Measurements from ENCODE around the gene PGBD2. TPM values are rescaled to one million over a fixed set of nuclear protein-coding genes. Genes with fewer than 3 reads are reported as not detected.

Gene PGBD2
- total RNA-seq, 1 donor from 2014 or later: 10.8 TPM

DNA sequence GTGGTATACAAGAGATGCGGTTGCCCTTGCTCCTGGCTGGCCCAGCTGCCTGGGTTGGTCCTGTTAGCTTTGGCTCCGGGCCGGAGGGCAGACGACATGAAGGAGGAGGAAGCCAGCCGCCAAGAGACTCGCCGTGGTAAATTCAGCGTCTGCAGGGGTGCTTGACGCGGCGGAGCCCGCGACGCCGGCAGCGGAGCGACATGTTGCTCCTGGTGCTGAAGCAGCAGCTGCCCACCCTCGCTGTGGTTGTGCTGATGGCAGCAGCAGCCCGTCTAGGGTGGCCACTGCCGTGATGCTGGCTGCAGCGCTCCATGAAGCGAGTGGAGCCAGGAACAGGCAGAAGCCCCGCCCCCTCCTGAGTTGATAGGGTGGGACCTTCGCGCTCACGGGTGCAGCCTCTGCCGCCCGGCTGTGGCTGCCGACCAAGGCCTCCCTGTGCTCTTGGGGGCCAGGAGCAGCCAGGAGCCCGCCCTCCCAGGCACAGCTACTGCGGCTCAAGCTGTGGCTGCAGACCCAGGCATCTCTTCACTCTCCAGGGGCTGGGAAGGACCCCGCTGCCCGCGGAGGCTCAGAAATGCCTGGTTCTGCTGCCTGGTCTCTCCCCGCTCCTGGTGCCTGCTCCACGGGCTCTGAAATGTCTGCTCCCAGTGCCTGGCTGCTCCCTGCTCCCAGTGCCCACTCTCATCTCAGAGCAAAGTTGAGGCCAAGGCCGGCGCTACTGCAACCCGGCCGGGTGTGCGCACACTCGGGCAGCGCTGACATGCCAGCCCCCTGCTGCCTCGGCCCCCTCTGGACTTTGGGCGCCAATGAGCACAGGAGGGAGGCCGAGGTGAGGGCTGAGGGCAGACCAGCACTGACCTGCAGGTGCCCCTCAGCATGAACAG is 42.8 kb upstream of the PGBD2 start:
- no peaks in the 10 kb centered on the region for H3K36me3 Mint-ChIP-seq (ENCODE audit: low read depth)
- H3K27me3 Mint-ChIP-seq (ENCODE audit: low read depth): peaks cover 43% of the 10 kb centered on the region
- TF ChIP-seq, protein P1, sequence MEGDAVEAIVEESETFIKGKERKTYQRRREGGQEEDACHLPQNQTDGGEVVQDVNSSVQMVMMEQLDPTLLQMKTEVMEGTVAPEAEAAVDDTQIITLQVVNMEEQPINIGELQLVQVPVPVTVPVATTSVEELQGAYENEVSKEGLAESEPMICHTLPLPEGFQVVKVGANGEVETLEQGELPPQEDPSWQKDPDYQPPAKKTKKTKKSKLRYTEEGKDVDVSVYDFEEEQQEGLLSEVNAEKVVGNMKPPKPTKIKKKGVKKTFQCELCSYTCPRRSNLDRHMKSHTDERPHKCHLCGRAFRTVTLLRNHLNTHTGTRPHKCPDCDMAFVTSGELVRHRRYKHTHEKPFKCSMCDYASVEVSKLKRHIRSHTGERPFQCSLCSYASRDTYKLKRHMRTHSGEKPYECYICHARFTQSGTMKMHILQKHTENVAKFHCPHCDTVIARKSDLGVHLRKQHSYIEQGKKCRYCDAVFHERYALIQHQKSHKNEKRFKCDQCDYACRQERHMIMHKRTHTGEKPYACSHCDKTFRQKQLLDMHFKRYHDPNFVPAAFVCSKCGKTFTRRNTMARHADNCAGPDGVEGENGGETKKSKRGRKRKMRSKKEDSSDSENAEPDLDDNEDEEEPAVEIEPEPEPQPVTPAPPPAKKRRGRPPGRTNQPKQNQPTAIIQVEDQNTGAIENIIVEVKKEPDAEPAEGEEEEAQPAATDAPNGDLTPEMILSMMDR (conservative IDR thresholded peaks at IDR 0.05): no peak
- H3K27ac Mint-ChIP-seq (ENCODE audit: unreplicated experiment): no peak overlapping the region
- DNase-seq (ENCODE audit: low read depth, low spot score): peak; percentile 73
- no peaks in the 10 kb centered on the region for H3K9me3 Mint-ChIP-seq
- peaks cover 27% of the 10 kb centered on the region for H3K4me1 Mint-ChIP-seq
- peak overlapping the region; percentile 86 for H3K4me3 Mint-ChIP-seq

DNA sequence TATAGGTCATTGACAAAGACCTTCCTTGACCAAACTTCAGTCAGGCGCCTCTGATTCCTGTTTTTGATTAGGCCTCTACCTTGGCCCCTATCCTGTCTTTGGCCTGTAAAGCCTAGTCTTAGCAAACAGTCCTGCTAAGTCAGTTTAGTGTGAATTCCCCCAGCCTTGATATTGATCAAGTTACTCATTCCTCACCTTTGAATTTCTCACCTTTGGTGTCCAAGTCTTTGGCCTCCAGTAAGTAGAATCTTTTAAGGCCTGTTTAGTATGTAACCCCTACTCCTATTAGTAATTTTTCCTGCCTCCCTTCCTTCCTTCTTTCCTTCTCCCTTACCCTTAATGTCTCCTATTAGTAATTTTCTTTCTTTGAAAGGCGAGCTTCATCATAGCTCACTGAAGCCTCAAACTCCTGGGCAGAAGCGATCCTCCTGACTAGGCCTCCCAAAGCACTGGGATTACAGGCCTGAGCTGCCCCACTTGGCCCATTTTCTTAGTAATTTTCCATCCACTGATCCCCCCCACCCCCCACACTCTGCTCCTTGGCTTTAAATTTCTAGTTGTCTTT is 34.1 kb upstream of the PGBD2 start:
- TF ChIP-seq, protein P1 (conservative IDR thresholded peaks at IDR 0.05): no peak
- no peak overlapping the region for H3K27ac Mint-ChIP-seq (ENCODE audit: unreplicated experiment)
- peaks cover 24% of the 10 kb centered on the region for H3K27me3 Mint-ChIP-seq (ENCODE audit: low read depth)
- no peak for DNase-seq (ENCODE audit: low read depth, low spot score)
- H3K4me3 Mint-ChIP-seq: peak overlapping the region; percentile 45
- H3K9me3 Mint-ChIP-seq: peaks cover 5% of the 10 kb centered on the region
- H3K36me3 Mint-ChIP-seq (ENCODE audit: low read depth): peaks cover 5% of the 10 kb centered on the region
- H3K4me1 Mint-ChIP-seq: peaks cover 19% of the 10 kb centered on the region

DNA sequence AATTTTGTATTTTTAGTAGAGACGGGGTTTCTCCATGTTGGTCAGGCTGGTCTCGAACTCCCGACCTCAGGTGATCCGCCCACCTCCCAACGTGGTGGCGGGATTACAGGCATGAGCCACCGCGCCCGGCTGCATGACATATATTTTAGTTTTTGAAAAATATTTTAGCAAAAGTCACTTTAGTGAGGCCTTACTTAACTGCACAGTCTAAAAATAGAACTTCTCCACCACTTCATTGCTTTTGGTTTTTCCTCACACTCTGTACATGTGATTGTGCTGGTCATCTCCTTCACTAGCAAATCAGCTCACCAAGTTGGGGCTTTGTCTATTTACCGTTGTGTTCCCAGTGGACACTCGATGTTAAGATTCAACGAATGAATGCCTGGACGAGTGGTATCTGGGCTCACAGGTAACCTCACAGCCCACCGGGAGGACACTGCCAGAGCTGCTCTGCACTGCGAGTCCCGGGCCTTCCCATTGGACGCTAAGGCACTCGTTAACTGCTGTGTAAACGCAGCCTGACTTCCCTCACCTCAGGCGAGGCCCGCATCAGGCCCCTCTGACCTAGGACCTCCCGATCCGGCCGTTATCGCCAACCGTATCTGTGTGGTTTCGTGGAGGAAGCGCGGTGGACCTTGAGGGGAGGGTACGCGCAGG is 33.2 kb upstream of the PGBD2 start:
- peaks cover 5% of the 10 kb centered on the region for H3K9me3 Mint-ChIP-seq
- H3K4me1 Mint-ChIP-seq: peaks cover 19% of the 10 kb centered on the region
- peaks cover 33% of the 10 kb centered on the region for H3K27me3 Mint-ChIP-seq (ENCODE audit: low read depth)
- H3K4me3 Mint-ChIP-seq: peak overlapping the region; percentile 96
- peaks cover 5% of the 10 kb centered on the region for H3K36me3 Mint-ChIP-seq (ENCODE audit: low read depth)
- TF ChIP-seq, protein P1 (conservative IDR thresholded peaks at IDR 0.05): no peak
- peak; percentile 50 for DNase-seq (ENCODE audit: low read depth, low spot score)
- H3K27ac Mint-ChIP-seq (ENCODE audit: unreplicated experiment): peak overlapping the region; percentile 95

DNA sequence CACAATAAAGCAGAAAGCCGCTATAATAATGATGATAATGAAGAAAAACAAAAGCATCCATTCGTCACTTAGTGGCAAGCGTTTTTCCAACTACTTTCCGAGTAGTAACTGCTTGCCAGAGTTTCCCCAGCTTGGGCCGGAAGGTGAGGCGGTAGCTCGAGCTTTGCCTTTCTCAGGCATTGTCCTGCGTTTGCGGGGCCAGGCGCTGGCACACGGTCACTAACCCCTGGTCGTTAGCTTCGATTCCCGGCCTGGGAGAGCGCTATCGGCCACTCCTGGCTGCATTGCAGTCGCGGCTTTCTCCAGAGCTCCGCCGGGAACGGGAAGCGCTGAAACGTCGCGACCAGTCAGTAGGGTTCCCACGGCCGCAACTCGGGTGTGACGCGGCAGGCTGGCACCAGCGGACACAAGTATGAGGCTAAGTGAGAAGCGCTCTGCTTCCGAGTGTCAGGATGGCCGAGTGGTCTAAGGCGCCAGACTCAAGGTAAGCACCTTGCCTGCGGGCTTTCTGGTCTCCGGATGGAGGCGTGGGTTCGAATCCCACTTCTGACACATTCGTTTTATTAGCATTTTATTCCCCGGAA is 32.5 kb upstream of the PGBD2 start:
- peak overlapping the region; percentile 95 for H3K27ac Mint-ChIP-seq (ENCODE audit: unreplicated experiment)
- H3K36me3 Mint-ChIP-seq (ENCODE audit: low read depth): peaks cover 5% of the 10 kb centered on the region
- H3K27me3 Mint-ChIP-seq (ENCODE audit: low read depth): peaks cover 36% of the 10 kb centered on the region
- H3K9me3 Mint-ChIP-seq: peaks cover 5% of the 10 kb centered on the region
- H3K4me1 Mint-ChIP-seq: peaks cover 19% of the 10 kb centered on the region
- TF ChIP-seq, protein P1 (conservative IDR thresholded peaks at IDR 0.05): no peak
- DNase-seq (ENCODE audit: low read depth, low spot score): peak; percentile 99
- H3K4me3 Mint-ChIP-seq: peak overlapping the region; percentile 96

DNA sequence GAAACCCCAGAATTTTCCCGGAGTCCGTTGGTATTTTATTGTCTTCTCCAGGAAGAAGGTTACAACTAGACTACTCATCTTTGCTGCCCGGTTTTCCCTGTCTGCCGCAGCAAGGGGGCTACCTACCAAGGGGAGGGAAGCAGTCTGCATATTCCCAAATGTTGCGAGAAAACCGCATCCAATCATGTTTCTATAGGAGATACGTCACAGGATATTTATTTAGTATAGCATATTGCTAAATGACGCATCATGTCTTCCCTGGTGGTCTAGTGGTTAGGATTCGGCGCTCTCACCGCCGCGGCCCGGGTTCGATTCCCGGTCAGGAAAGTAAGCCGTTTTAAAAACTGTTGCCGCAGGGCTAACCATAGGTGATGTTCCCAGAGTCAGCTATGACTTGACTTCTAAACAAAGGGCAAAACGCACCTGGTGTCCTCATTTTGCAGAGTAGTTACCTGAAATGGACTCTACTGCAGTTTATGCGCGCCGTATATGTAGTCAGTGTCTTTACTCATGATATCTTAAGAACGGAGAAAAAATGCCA is 32.0 kb upstream of the PGBD2 start:
- Mint-ChIP-seq H3K27me3 (ENCODE audit: low read depth) (peaks cover 42% of the 10 kb centered on the region), H3K4me1 (peaks cover 19% of the 10 kb centered on the region), H3K27ac (ENCODE audit: unreplicated experiment) (peak overlapping the region; percentile 95), H3K36me3 (ENCODE audit: low read depth) (peaks cover 5% of the 10 kb centered on the region), H3K4me3 (peak overlapping the region; percentile 96), H3K9me3 (peaks cover 5% of the 10 kb centered on the region)
- DNase-seq (ENCODE audit: low read depth, low spot score): peak; percentile 77
- TF ChIP-seq, protein P1 (conservative IDR thresholded peaks at IDR 0.05): no peak
